Vagina (tissue), 2 donors: ENCODE data around the gene BARD1.

Experiments used
- CTCF ChIP-seq, 3 experiments: fragments of 450-650 bp in 2 of 3; fragments of 200-600 bp in 1 of 3; sonication (generic) in 1 of 3; IDR thresholded peaks; one replicate each; pipeline ENCODE4 v1.5.1; 2017 to 2019; ENCODE audit warnings: antibody characterized with exemption in 3 of 3, mild to moderate bottlenecking in 2 of 3, moderate library complexity in 2 of 3
- POLR2A ChIP-seq, 2 donors: fragments of 450-650 bp; IDR thresholded peaks; one replicate each; pipeline ENCODE4 v1.6.1; 2017; ENCODE audit warnings: antibody characterized with exemption in 2 of 2, mild to moderate bottlenecking in 2 of 2, moderate library complexity in 2 of 2

- TF ChIP-seq CTCF (IDR thresholded peaks at IDR 0.05) (no peak), POLR2A (IDR thresholded peaks at IDR 0.05) (no peak)
Measured at GRCh38 chr2:214816008-214816533, 6.6 kb upstream of the BARD1 start.
